IMR-90 (cell line): Measurements from ENCODE around the gene TMC8. TPM values are rescaled to one million over a fixed set of nuclear protein-coding genes. Genes with fewer than 3 reads are reported as not detected.

Source experiments
- ATAC-seq: fragments of 200-7000 bp; cut with Tn5 transposase; 2 replicates; pipeline ENCODE4 v1.9.1; 2020; ENCODE audit warnings: low read depth, mild to moderate bottlenecking, moderate library complexity
- BruUV-seq: library from RNA; stranded (reverse); fragments of 400-500 nt; replicated peaks from 2 replicates; lab custom pipeline; 2021; lab: Mats Ljungman, UMichigan
- CTCF ChIA-PET: fragments of 300-600 bp; formaldehyde crosslinking; extraction: SDS; loops from one replicate; lab custom pipeline; 2021; ENCODE audit warnings: antibody characterized with exemption; lab: Yijun Ruan, JAX
- POLR2A ChIA-PET: fragments of 300-600 bp; sonication (Branson Sonifier 250); formaldehyde crosslinking; loops from one replicate; lab custom pipeline; 2022; ENCODE audit warnings: antibody characterized with exemption; ENCODE audit not compliant: unreplicated experiment; lab: Charles Lee
- DNase-seq: peaks from one replicate; pipeline ENCODE4 v3.0.0; 2013
- H2AFZ ChIP-seq: replicated peaks from 2 replicates; pipeline ENCODE3; 2013; ENCODE audit warnings: low read length, mild to moderate bottlenecking; ENCODE audit not compliant: poor library complexity
- H2AK5ac ChIP-seq: 2 replicates; pipeline ENCODE4 v1.6.1; 2013; ENCODE audit warnings: low read depth, low read length, inconsistent platforms
- H2AK9ac ChIP-seq: replicated peaks from 2 replicates; pipeline ENCODE3; 2013; ENCODE audit warnings: mild to moderate bottlenecking, low read depth, low read length, moderate library complexity; ENCODE audit not compliant: poor library complexity
- H2BK120ac ChIP-seq: 2 replicates; pipeline ENCODE4 v1.6.1; 2013; ENCODE audit warnings: low read depth, low read length, inconsistent platforms
- H2BK15ac ChIP-seq: 3 replicates; pipeline ENCODE4 v1.6.1; 2013; ENCODE audit warnings: low read depth, low read length, inconsistent platforms
- H2BK20ac ChIP-seq: 2 replicates; pipeline ENCODE4 v1.6.1; 2013; ENCODE audit warnings: low read depth, mild to moderate bottlenecking, inconsistent platforms, low read length, moderate library complexity
- H2BK5ac ChIP-seq: 2 replicates; pipeline ENCODE4 v1.6.1; 2013; ENCODE audit warnings: mild to moderate bottlenecking, low read depth, low read length, inconsistent platforms; ENCODE audit not compliant: poor library complexity, severe bottlenecking
- H3K14ac ChIP-seq: replicated peaks from 2 replicates; pipeline ENCODE4 v1.6.1; 2013; ENCODE audit warnings: low read depth, low read length, inconsistent platforms
- H3K18ac ChIP-seq: 2 replicates; pipeline ENCODE4 v1.6.1; 2013; ENCODE audit warnings: low read depth, low read length, control low read depth
- H3K23ac ChIP-seq: 2 replicates; pipeline ENCODE4 v1.6.1; 2013; ENCODE audit warnings: low read depth, low read length, inconsistent platforms
- H3K27ac ChIP-seq: 2 replicates; pipeline ENCODE4 v1.5.1; 2013; ENCODE audit warnings: mild to moderate bottlenecking, control low read depth, low read length; ENCODE audit not compliant: insufficient read depth
- H3K27me3 ChIP-seq: 2 replicates; pipeline ENCODE4 v1.6.1; 2013; ENCODE audit warnings: low read length; ENCODE audit not compliant: control insufficient read depth, insufficient read depth
- H3K36me3 ChIP-seq: 2 replicates; pipeline ENCODE4 v1.6.1; 2013; ENCODE audit warnings: low read length, mixed read lengths; ENCODE audit not compliant: control insufficient read depth, insufficient read depth
- H3K4ac ChIP-seq: 2 replicates; pipeline ENCODE4 v1.6.1; 2013; ENCODE audit warnings: low read depth, low read length, inconsistent platforms
- H3K4me1 ChIP-seq: 2 replicates; pipeline ENCODE4 v1.6.1; 2013; ENCODE audit warnings: low read length, mixed read lengths; ENCODE audit not compliant: control insufficient read depth, insufficient read depth
- H3K4me2 ChIP-seq: 2 replicates; pipeline ENCODE4 v1.6.1; 2013; ENCODE audit warnings: low read depth, mild to moderate bottlenecking, control low read depth, low read length, moderate library complexity
- H3K4me3 ChIP-seq: 2 replicates; pipeline ENCODE4 v1.5.1; 2013; ENCODE audit warnings: low read depth, mild to moderate bottlenecking, control low read depth, low read length, moderate library complexity; ENCODE audit not compliant: insufficient read depth
- H3K56ac ChIP-seq: 2 replicates; pipeline ENCODE4 v1.6.1; 2013; ENCODE audit warnings: low read length, inconsistent platforms; ENCODE audit not compliant: insufficient read depth; ENCODE audit errors: extremely low read depth
- H3K79me1 ChIP-seq, 2 experiments: 2 replicates each; pipeline ENCODE4 v1.6.1; 2013; ENCODE audit warnings: low read length in 2 of 2, inconsistent platforms in 1 of 2, low read depth in 1 of 2
- H3K9ac ChIP-seq: 2 replicates; pipeline ENCODE4 v1.6.1; 2013; ENCODE audit warnings: low read depth, low read length, control low read depth
- H3K9me1 ChIP-seq: 2 replicates; pipeline ENCODE4 v1.6.1; 2013; ENCODE audit warnings: low read length, inconsistent platforms; ENCODE audit not compliant: insufficient read depth
- H3K9me3 ChIP-seq: 2 replicates; pipeline ENCODE4 v1.6.1; 2013; ENCODE audit warnings: low read length; ENCODE audit not compliant: control insufficient read depth, insufficient read depth
- H4K20me1 ChIP-seq: 2 replicates; pipeline ENCODE4 v1.6.1; 2013; ENCODE audit warnings: low read length, inconsistent platforms; ENCODE audit not compliant: insufficient read depth
- H4K5ac ChIP-seq: 2 replicates; pipeline ENCODE4 v1.6.1; 2013; ENCODE audit warnings: mild to moderate bottlenecking, low read depth, low read length, control low read depth
- H4K8ac ChIP-seq, 2 experiments: 2 replicates each; pipeline ENCODE4 v1.6.1; 2013; ENCODE audit warnings: low read depth in 2 of 2, low read length in 2 of 2, control low read depth in 1 of 2, inconsistent platforms in 1 of 2
- H4K91ac ChIP-seq: 2 replicates; pipeline ENCODE4 v1.6.1; 2013; ENCODE audit warnings: low read depth, low read length, inconsistent platforms; ENCODE audit not compliant: insufficient read depth
- CEBPB ChIP-seq: IDR thresholded peaks from 2 replicates; pipeline ENCODE4 v1.6.1; 2012; ENCODE audit warnings: low read depth, low read length, improper control_type of control experiment
- CTCF ChIP-seq: conservative IDR thresholded peaks from 2 replicates; pipeline ENCODE4 v1.5.1; 2012; ENCODE audit warnings: mild to moderate bottlenecking, low read depth, low read length, improper control_type of control experiment
- NFE2L2 ChIP-seq: fragments of 150-350 bp; IDR thresholded peaks from 2 replicates; pipeline ENCODE4 v1.6.1; 2016; ENCODE audit warnings: low read depth, mild to moderate bottlenecking, low read length
- RFX5 ChIP-seq: IDR thresholded peaks from 2 replicates; pipeline ENCODE4 v1.8.0; 2012; ENCODE audit warnings: low read depth, mild to moderate bottlenecking, low read length, moderate library complexity
- USF2 ChIP-seq: fragments of 150-350 bp; IDR thresholded peaks from 2 replicates; pipeline ENCODE4 v1.6.1; 2017; ENCODE audit warnings: mild to moderate bottlenecking, antibody characterized with exemption, low read length, low read depth
- WGBS, 2 experiments: methylation state at CpG; one replicate each; pipeline versions ENCODE4 v1.1.5 to v1.1.7; 2013; ENCODE audit warnings: missing lambda C conversion rate in 2 of 2; ENCODE audit not compliant: insufficient read length in 1 of 2; ENCODE audit errors: extremely low coverage in 2 of 2; 5-methylcytosine and 5-hydroxymethylcytosine counted together
- dilution Hi-C: fragments of 300-500 bp; cut with HindIII; formaldehyde crosslinking; loops from one replicate; pipeline ENCODE4 v1.14.3; 2018; ENCODE audit warnings: low sequenced_read_pairs; ENCODE audit not compliant: unreplicated experiment
- in situ Hi-C: fragments of 300-500 bp; cut with MboI; formaldehyde crosslinking; loops from 3 replicates; pipeline ENCODE4 v1.14.3; 2019; ENCODE audit warnings: low sequenced_read_pairs, inconsistent platforms, mixed read lengths
- intact Hi-C: fragments of 100-400 bp; cut with micrococcal nuclease; formaldehyde crosslinking; loops from 2 replicates; pipeline ENCODE4 v1.10.0; 2022
- polyA plus RNA-seq, 3 experiments: library from polyadenylated mRNA; depleted of rRNA; stranded (reverse); fragments of >200 nt; gene quantifications; 2 replicates each; pipeline ENCODE4 v1.2.3, GENCODE V29; 2012; ENCODE audit warnings: low replicate concordance in 1 of 3
- total RNA-seq: library from RNA; depleted of rRNA; stranded (reverse); fragments of >200 nt; gene quantifications from 2 replicates; pipeline ENCODE4 v1.2.3, GENCODE V29; 2012

Gene TMC8
- total and polyA plus RNA-seq, 2 of the 4 experiments (the other 2 are of a cell fraction) = not detected

- in situ Hi-C loops (no loop called here), dilution Hi-C loops (no loop called here), intact Hi-C loops (no loop called here)
- H3K56ac ChIP-seq = no peak overlapping the region
- no peak overlapping the region for H2BK120ac ChIP-seq
- H3K23ac ChIP-seq = no peak overlapping the region
- H2BK5ac ChIP-seq = no peak overlapping the region
- H2AK9ac ChIP-seq = no peak overlapping the region
- no peak overlapping the region for H2BK15ac ChIP-seq
- no peak overlapping the region for H3K14ac ChIP-seq
- BruUV-seq = no TSS peak
- H3K4me1 ChIP-seq = peaks cover 3% of the 10 kb centered on the region; the same call in 1 of the 2 replicates
- no peak overlapping the region for H4K91ac ChIP-seq
- no peak overlapping the region for H2AK5ac ChIP-seq
- H4K20me1 ChIP-seq = no peaks in the 10 kb centered on the region
- H4K5ac ChIP-seq = no peak overlapping the region
- DNase-seq (peak; percentile 76), ATAC-seq (peak; percentile 85)
- H3K4me3 ChIP-seq = no peak overlapping the region
- TF ChIP-seq RFX5 (no peak), CEBPB (no peak), USF2 (peak; percentile 38; the same call in 1 of the 2 replicates), NFE2L2 (no peak), CTCF (0 out of 2 replicates have a peak, but pooled peaks have one; percentile 3)
- peak overlapping the region; percentile 2 for H2AFZ ChIP-seq
- no peaks in the 10 kb centered on the region for H3K36me3 ChIP-seq
- H3K4me2 ChIP-seq = no peak overlapping the region
- no peak overlapping the region for H3K27ac ChIP-seq
- 30% methylated on average over 2 of the region's 11 CpGs; no CpG with 5 or more reads in 1 of the 2 experiments for WGBS, 2 experiments
- H3K4ac ChIP-seq = no peak overlapping the region
- no peaks in the 10 kb centered on the region for H3K9me1 ChIP-seq
- H3K18ac ChIP-seq = no peak overlapping the region
- H3K9me3 ChIP-seq = no peaks in the 10 kb centered on the region
- H4K8ac ChIP-seq = no peak overlapping the region
- ChIA-PET POLR2A (interaction anchor here (0.9 kb wide), 1 partner anchor 121 kb away, joined by 3 read pairs; no protein-coding TSS in a partner anchor), CTCF (interaction anchor here (1.1 kb wide), 1 partner anchor 32 kb away, joined by 5 read pairs; no protein-coding TSS in a partner anchor)
- no peak overlapping the region for H3K9ac ChIP-seq
- H2BK20ac ChIP-seq = no peak overlapping the region
- no peaks in the 10 kb centered on the region for H3K79me1 ChIP-seq
- no peaks in the 10 kb centered on the region; the same call in 1 of the 2 replicates for H3K27me3 ChIP-seq
Observed at GRCh38 chr17:78144147-78144719, 13.7 kb downstream of the TMC8 start.
